PC-3 (cell line): ENCODE data around the gene PPP1R12B. TPM values are rescaled to one million over a fixed set of nuclear protein-coding genes. Genes with fewer than 3 reads are reported as not detected.

Experiments
- ATAC-seq: fragments of 200-7000 bp; cut with Tn5 transposase; 2 replicates; pipeline ENCODE4 v1.9.1; 2020; ENCODE audit warnings: mild to moderate bottlenecking, moderate library complexity
- BruUV-seq: library from RNA; stranded (reverse); fragments of 400-500 nt; replicated peaks from 2 replicates; lab custom pipeline; 2021; lab: Mats Ljungman, UMichigan
- CTCF ChIA-PET: fragments of 300-600 bp; sonication (Branson Sonifier 250); formaldehyde crosslinking; loops from one replicate; lab custom pipeline; 2022; ENCODE audit warnings: antibody characterized with exemption; lab: Charles Lee
- POLR2A ChIA-PET: fragments of 300-600 bp; sonication (Branson Sonifier 250); formaldehyde crosslinking; loops from one replicate; lab custom pipeline; 2022; ENCODE audit warnings: antibody characterized with exemption; ENCODE audit not compliant: unreplicated experiment; lab: Charles Lee
- DNase-seq: peaks from one replicate; pipeline ENCODE4 v3.0.0-alpha.2; 2015
- H2AFZ ChIP-seq: fragments of 300-600 bp; sonication (generic); 2 replicates; pipeline ENCODE4 v1.6.0; 2016; ENCODE audit warnings: antibody characterized with exemption, low read length
- H3F3A ChIP-seq: fragments of 300-600 bp; sonication (generic); one replicate; pipeline ENCODE4 v1.6.0; 2017; ENCODE audit warnings: antibody characterized with exemption, low read length, control low read depth, mild to moderate bottlenecking; ENCODE audit not compliant: unreplicated experiment
- H3K27ac ChIP-seq: fragments of 300-600 bp; sonication (generic); 2 replicates; pipeline ENCODE4 v1.5.1; 2016; ENCODE audit warnings: mild to moderate bottlenecking, low read length
- H3K27me3 ChIP-seq: fragments of 300-600 bp; sonication (generic); 2 replicates; pipeline ENCODE4 v1.6.1; 2016; ENCODE audit warnings: low read length, mixed read lengths
- H3K36me3 ChIP-seq: fragments of 300-600 bp; sonication (generic); 2 replicates; pipeline ENCODE4 v1.6.1; 2016; ENCODE audit warnings: low read depth, mixed run types, low read length, mixed read lengths
- H3K4me1 ChIP-seq: fragments of 300-600 bp; sonication (generic); 2 replicates; pipeline ENCODE4 v1.5.1; 2016; ENCODE audit warnings: low read length; ENCODE audit not compliant: insufficient read depth
- H3K4me2 ChIP-seq: fragments of 300-600 bp; sonication (generic); 2 replicates; pipeline ENCODE4 v1.6.0; 2016; ENCODE audit warnings: low read length
- H3K4me3 ChIP-seq: fragments of 300-600 bp; sonication (generic); 2 replicates; pipeline ENCODE4 v1.5.1; 2016; ENCODE audit warnings: mild to moderate bottlenecking, low read length, mixed read lengths
- H3K79me2 ChIP-seq: fragments of 300-600 bp; sonication (generic); 2 replicates; pipeline ENCODE4 v1.6.1; 2017; ENCODE audit warnings: low read length, mixed read lengths
- H3K9ac ChIP-seq: fragments of 300-600 bp; sonication (generic); 2 replicates; pipeline ENCODE4 v1.6.0; 2016; ENCODE audit warnings: mild to moderate bottlenecking, low read length
- H3K9me2 ChIP-seq: fragments of 300-600 bp; sonication (generic); replicated peaks from 2 replicates; pipeline ENCODE4 v1.6.1; 2016; ENCODE audit warnings: mixed run types, low read length, mixed read lengths
- H3K9me3 ChIP-seq: fragments of 300-600 bp; sonication (generic); 2 replicates; pipeline ENCODE4 v1.6.1; 2016; ENCODE audit warnings: low read length, mixed read lengths
- H4K20me1 ChIP-seq: fragments of 300-600 bp; sonication (generic); 2 replicates; pipeline ENCODE4 v1.6.1; 2016; ENCODE audit warnings: low read length, mixed read lengths
- EZH2 ChIP-seq: fragments of 300-600 bp; sonication (generic); IDR thresholded peaks from one replicate; pipeline ENCODE4 v1.6.1; 2017; ENCODE audit warnings: antibody characterized with exemption, mild to moderate bottlenecking, low read length; ENCODE audit not compliant: unreplicated experiment
- EZH2phosphoT487 ChIP-seq: fragments of 300-600 bp; sonication (generic); IDR thresholded peaks from 2 replicates; pipeline ENCODE4 v1.6.1; 2018; ENCODE audit warnings: mild to moderate bottlenecking, antibody characterized with exemption, low read length, borderline replicate concordance
- intact Hi-C: fragments of 100-400 bp; cut with micrococcal nuclease; formaldehyde crosslinking; loops from 2 replicates; pipeline ENCODE4 v1.9.0; 2023
- total RNA-seq: library from RNA; depleted of rRNA; stranded (reverse); fragments of >200 nt; gene quantifications from 2 replicates; pipeline ENCODE4 v1.2.3, GENCODE V29; 2014
- TF ChIP-seq, protein P1 (sequence below): fragments of 300-600 bp; sonication (generic); conservative IDR thresholded peaks from 2 replicates; pipeline ENCODE4 v1.5.1; 2017; ENCODE audit warnings: antibody characterized with exemption, low read depth, mild to moderate bottlenecking, low read length

Gene PPP1R12B
- total RNA-seq, 1 experiment from 2014 or later: 2.0 TPM

DNA sequence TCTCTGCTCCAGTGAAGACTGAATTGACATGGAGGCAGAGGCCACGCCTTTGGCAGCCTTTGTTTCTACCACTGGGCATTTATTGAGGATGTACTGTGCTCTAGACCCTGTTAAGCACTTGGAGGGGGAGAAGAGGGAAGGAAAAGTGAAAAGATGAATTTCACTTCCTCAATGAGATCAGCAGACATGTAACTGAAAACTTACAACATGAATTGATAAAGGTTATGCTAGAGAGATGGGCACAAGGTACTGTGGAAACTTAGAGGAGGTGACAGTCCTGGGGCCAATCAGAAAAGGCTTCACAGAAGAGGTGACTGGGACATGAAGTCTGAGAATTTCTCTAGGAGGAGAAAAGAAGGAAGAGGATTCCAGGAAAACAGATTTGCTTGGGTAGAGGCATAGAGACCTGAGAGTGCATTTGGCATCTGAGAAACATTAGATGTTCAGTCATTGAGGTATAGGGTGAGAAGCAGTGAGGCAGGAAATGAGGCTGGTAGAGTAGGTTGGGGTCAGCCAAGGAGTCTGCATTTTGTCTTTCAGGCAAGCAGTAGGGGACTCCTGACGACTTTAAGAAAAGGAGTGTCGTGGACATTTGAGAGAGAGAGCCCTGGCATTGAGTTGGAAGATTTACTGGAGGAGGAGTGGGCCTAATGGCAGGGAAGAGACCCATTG, 248.7 kb downstream of the PPP1R12B start:
- H3K9me3 ChIP-seq: no peaks in the 10 kb centered on the region
- H3K79me2 ChIP-seq: no peaks in the 10 kb centered on the region
- no peak for ATAC-seq
- no peak overlapping the region for H3K4me3 ChIP-seq
- no peak overlapping the region for H2AFZ ChIP-seq
- ChIA-PET POLR2A (no interaction called here), CTCF (no interaction called here)
- no peaks in the 10 kb centered on the region for H4K20me1 ChIP-seq
- intact Hi-C loops: no loop called here
- DNase-seq: no peak
- no TSS peak for BruUV-seq
- H3F3A ChIP-seq: no peaks in the 10 kb centered on the region
- H3K36me3 ChIP-seq: no peaks in the 10 kb centered on the region
- H3K27me3 ChIP-seq: no peaks in the 10 kb centered on the region
- no peak overlapping the region for H3K4me2 ChIP-seq
- no peak for TF ChIP-seq EZH2phosphoT487
- no peak for TF ChIP-seq EZH2
- TF ChIP-seq, protein P1, sequence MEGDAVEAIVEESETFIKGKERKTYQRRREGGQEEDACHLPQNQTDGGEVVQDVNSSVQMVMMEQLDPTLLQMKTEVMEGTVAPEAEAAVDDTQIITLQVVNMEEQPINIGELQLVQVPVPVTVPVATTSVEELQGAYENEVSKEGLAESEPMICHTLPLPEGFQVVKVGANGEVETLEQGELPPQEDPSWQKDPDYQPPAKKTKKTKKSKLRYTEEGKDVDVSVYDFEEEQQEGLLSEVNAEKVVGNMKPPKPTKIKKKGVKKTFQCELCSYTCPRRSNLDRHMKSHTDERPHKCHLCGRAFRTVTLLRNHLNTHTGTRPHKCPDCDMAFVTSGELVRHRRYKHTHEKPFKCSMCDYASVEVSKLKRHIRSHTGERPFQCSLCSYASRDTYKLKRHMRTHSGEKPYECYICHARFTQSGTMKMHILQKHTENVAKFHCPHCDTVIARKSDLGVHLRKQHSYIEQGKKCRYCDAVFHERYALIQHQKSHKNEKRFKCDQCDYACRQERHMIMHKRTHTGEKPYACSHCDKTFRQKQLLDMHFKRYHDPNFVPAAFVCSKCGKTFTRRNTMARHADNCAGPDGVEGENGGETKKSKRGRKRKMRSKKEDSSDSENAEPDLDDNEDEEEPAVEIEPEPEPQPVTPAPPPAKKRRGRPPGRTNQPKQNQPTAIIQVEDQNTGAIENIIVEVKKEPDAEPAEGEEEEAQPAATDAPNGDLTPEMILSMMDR: no peak
- peaks cover 12% of the 10 kb centered on the region; the same call in 1 of the 2 replicates for H3K4me1 ChIP-seq
- H3K9ac ChIP-seq: no peak overlapping the region
- no peaks in the 10 kb centered on the region for H3K9me2 ChIP-seq
- H3K27ac ChIP-seq: no peak overlapping the region

DNA sequence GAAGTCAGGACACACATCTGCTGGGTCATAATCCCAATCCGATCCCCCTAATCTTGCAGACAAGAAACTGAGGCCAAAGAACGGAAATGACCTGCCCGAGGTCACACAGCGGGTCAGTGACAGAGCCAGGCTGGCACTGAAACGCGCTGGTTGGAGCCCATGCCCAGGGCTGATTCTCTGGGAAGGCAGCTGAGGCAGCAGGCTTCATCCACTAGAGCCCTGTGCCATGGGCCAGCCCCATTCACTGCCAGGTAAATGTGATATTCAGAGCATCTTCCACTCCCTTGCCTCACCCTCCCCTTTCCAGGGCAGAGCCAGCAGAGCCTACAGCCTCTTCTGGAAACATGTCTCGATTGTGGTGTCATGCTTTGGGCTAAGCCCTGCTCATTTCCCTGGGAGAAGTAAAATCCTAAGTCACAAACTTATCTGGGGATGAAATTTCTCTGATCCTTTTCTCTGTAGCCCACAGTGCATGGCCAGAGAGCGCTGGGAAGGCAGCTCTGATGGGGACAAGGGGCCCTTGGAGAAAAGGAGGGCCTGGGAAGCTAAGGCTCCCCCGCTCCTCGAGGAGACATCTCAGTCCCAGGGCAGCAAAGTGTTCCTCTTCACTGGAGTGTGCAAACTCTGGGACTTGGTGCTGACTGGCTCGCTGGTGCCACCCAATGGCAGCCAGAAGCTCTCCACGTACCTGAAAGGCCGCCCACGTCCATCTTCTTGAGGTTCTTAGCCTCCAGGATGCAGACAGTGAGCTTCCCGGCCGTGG, 251.4 kb downstream of the PPP1R12B start:
- BruUV-seq: no TSS peak
- H2AFZ ChIP-seq: no peak overlapping the region

More for the DNA sequence above, 251.4 kb downstream of the PPP1R12B start:
- DNase-seq (peak; percentile 63), ATAC-seq (peak; percentile 99)
- Histone ChIP-seq H3K4me1 (no peaks in the 10 kb centered on the region), H3K9me2 (no peaks in the 10 kb centered on the region), H3K9ac (no peak overlapping the region), H3K27me3 (no peaks in the 10 kb centered on the region), H3K4me2 (no peak overlapping the region), H4K20me1 (no peaks in the 10 kb centered on the region), H3K79me2 (no peaks in the 10 kb centered on the region), H3K27ac (no peak overlapping the region), H3K9me3 (no peaks in the 10 kb centered on the region), H3K36me3 (no peaks in the 10 kb centered on the region), H3F3A (no peaks in the 10 kb centered on the region), H3K4me3 (no peak overlapping the region)
- ChIA-PET POLR2A (no interaction called here), CTCF (interaction anchor here (0.6 to 1.2 kb wide), 4 partner anchors 98 to 260 kb away, joined by 3 to 11 read pairs (median 6); no protein-coding TSS in a partner anchor)
- intact Hi-C loops: loop anchor here (1.0 to 10.0 kb wide), 3 partner anchors 99 to 255 kb away; partner anchors contain the start of genes PPP1R12B and UBE2T
- TF ChIP-seq EZH2: no peak
- TF ChIP-seq, protein P1: peak; percentile 79
